HG03025 (cell line): ENCODE data around the gene GRIN3B.
A peak's percentile ranks its signal among the peaks of the same experiment; 100 is the strongest.
"Not testable (repeated sequence)": the region's sequence is repeated elsewhere in the genome, so short reads cannot be mapped to it uniquely, and the experiment has no call there.

Experiments
- ATAC-seq: cut with Tn5 transposase; IDR thresholded peaks from one replicate; pipeline ENCODE4 v1.9.1; 2021; ENCODE audit warnings: mild to moderate bottlenecking, moderate library complexity; ENCODE audit not compliant: unreplicated experiment, low FRiP score

Gene GRIN3B

DNA sequence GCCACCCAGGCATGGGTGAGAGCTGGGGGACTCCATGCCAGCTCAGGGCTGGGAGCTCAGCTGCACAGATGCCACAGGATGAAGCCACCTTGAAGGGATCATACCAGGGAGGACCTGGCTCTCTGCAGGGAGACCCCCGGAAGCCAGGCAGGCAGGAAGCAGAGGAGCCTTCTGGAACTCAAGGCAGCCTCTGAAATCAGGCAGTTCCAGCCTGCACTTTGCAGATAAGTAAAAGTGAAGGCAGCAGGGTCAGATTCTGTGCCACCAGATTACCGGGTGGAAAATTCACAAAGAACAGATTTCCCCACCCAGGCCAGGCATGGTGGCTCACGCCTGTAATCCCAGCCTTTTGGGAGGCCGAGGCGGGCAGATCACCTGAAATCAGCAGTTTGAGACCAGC, 18.2 kb downstream of the GRIN3B start:
- no peak for ATAC-seq

DNA sequence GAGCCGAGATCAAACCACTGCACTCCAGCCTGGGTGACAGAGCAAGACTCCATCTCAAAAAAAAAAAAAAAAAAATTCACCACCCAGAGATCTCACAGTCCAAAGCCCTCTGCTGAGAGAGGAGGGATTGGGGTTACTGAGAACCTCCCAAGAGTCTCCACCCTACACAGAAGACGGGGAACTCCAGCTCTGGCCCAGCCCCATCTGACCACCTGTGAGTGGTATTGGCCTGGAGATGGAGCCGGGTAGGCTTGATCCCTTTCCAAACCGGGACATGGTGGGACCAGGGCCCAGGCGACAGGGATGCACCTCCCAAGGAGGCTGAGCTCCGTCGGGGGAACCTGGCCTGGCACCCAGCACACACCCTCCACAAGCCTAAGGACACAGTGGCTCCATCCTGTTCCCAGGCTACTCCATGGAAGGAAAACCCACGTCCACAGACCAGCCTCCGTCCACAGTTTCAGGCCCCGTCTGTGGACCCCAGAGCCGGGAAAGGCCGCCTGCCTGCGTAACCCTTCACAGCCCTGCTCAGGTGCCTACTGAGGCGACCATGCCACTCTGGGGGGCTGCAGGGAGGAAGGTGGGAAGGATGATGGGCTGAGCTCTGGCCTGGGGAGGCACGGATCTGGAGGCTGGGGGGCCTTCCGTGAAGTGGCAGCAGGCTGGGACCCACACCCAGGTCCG, 18.9 kb downstream of the GRIN3B start:
- no peak for ATAC-seq

DNA sequence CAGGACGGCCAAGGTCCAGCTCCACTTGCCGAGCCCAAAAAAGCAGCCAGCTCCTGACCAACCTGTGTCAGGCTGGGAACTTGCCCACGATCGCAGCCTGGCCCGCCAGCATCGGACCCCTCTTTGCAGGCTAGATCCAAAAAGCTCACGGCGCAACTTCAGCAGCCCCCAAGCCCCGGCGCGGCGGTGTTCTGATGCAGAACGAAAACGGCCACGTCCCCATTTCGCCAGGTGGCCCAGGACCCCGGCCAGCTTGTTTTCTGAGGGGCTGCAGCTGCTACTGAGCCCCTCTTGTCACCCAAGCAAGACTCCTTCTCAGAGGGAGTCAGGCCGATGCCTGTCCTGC, 19.4 kb downstream of the GRIN3B start:
- ATAC-seq, result no peak

DNA sequence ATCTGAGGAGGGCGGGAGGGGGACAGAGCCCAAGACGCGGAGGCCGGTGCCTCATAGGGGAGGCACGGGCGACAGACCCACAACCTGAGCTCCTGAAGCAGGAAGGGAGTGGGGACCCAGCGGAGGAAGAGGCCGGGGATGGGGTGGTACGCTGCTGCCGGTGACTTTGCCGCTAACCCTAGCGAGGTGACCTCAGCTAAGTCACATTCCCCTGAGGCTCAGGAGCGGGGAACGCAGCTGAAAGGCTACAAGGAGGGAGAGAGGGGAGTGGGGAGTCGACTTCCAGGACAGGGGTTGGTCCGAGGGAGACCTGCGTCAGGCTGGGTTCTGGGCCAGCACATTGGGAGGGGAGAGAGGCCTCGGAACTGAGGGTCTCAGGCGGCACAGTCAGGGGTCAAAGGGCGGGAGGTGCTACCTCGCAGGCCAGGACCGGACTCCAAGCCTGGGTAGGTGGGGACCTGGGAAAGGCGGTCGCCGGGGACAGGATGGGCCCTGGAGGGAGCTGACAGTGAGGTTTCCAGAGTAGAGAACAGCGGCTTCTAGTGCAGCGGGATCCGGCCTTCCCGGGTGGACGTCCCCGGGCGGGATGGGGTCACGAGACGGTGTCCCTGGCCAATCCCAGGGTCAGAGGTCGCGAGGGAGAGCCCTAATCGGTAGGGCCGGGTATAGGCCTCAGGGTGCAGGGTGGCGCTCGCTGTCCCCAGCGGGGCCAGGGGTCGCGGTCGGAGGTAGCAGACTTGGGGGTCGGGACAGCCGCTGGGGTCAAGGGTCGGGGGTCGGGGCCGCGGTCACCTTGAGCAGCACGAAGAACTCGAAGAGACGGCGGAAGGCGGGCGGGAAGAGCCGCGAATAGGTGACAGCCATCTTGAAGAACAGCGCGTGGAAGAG, 20.0 kb downstream of the GRIN3B start:
- no peak for ATAC-seq

DNA sequence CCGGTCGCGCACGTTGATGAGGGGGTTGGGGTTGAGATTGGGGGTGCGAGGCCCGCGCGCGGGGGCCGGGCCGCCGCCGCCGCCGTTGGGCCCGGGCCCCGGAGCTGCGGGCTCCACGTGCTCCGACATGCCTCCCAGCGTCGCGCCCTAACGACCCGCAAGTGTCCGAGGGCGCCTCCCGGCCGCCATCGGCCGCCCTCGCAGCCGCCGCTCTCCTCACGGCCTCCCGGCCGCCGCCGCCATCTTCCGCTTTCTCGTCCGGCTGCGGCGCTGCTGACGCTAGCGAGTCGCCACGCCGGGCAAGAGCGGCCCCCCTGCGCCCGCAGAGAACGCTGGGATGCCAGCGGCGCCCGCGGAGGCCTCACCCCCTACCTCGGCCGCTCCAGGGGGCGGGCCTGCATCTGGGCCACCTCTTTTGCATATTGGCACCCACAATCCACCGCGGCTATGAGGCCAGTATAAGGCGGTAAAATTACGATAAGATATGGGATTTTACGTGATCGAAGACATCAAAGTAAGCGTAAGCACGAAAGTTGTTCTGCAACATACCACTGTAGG, 20.7 kb downstream of the GRIN3B start, which contains the start of gene TMEM259:
TMEM259 (minus strand) TSS at position 256 of the 558 bp plus-strand sequence; CDS start at position 129, 127 bp downstream.
- ATAC-seq, result peak; percentile 61

DNA sequence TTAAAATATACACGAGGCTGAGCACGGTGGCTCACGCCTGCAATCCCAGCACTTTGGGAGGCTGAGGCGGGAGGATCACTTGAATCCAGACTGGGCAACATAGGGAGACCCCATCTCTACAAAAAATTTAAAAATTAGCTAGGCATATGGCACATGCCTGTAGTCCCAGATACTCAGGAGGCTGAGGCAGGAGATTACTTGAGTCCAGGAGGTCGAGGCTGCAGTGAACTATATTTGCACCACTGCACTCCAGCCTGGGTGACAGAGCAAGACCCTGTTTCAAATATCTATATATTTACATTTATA, 23.6 kb downstream of the GRIN3B start:
- ATAC-seq, result not testable (repeated sequence)

GRCh38 chr19:1025080-1025479, 24.9 kb downstream of the GRIN3B start:
- not testable (repeated sequence) for ATAC-seq

DNA sequence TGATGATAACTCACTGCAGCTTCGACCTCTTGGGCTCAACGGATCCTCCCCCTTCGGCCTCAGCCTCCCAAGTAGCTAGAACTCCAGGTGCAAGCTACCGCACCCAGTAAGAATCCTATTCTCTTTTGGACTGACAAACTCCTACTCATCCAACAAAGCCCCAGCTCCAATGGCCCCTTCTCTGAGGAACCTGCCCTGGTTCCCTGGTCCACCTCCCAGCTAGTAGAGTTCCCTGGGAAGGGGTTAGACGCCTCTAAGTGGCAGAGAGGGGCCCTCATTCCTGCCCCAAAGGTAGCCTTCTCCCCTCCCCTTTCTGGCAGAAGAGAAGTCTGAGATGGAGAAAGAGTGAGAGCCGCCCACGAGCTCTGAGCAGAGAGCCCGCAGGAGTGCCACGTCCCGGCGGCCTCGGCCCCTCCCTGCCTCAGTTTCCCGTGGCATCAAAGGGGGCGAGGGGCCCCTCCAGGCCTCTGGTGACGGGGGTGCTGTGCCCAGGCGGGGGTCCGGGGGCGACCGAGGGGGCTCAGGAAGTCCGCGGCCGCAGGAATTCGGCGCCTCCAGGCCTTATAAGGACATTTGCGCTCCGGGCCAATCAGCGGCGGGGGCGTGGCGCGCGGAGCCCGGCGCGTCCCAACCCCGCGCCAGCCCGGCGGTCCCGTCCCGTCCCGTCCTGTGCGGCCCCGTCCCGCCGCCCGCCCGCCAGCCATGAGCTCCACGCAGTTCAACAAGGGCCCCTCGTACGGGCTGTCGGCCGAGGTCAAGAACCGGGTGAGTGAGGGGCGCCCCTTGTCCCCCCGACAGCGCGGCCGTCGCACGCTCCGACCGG, 26.0 kb downstream of the GRIN3B start, which contains the start of gene CNN2:
CNN2 (plus strand) TSS at position 649 of the 823 bp plus-strand sequence; CDS start at position 703, 54 bp downstream.
- no peak for ATAC-seq

DNA sequence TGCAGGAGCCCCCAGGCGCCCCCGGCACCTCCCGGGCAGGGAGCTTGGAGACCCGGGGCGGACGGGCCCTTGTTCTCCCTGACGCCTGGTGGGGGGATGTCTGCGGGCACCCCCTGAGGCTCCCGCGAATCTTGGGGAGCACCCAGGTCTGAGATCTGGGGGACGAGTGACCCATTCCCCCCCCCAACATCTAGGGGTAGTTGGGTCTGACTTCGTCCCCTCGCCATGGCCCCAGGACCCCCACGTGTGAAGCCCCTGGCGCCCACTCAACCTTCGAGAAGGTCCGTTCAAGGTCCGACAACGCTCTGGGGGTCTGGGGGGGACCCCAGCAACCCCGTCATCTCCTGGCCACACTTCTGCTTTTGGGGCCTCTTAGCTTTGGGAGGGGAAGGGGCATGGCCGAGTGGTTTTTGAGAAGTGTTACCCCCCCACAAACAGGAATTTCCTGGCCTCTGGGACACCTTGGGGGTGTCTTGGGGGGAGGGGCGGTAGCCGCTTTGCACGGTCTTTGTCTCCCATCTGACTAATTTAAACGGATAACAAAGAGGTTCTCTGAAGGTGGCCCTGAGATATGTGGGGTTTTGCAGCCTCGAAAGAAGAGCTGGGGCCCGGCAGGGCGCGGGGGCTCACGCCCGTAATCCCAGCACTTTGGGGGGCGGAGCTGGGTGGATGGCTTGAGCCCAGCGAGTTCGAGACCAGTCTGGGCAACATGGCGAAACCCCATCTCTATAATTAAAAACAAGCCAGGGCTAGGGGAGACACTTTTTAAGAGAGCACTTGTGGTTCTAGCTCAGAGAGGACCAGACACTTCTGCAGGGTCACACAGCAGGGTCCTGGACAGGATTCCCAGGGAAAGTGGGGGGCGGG, 26.8 kb downstream of the GRIN3B start:
- no peak for ATAC-seq

DNA sequence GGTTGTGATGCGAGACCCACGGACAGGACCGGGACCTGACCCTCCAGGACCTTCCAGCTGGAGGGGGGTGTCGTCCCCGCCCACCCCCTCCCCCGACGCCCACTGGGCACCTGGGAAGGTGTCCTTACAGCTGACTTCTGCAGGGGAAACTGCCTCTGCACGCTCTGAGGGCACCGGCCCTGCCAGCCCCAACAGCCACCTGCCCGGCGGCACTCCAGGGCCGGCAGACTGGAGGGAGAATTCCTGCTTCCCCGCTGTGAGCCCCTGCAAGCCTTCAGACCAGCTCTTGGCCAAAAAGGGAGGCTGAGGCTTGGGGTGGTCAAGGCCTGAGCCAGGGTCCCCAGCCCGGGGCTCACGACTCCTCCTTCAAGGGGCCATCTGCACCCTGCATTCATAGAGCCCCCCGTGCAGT, 27.4 kb downstream of the GRIN3B start:
- ATAC-seq, result no peak

DNA sequence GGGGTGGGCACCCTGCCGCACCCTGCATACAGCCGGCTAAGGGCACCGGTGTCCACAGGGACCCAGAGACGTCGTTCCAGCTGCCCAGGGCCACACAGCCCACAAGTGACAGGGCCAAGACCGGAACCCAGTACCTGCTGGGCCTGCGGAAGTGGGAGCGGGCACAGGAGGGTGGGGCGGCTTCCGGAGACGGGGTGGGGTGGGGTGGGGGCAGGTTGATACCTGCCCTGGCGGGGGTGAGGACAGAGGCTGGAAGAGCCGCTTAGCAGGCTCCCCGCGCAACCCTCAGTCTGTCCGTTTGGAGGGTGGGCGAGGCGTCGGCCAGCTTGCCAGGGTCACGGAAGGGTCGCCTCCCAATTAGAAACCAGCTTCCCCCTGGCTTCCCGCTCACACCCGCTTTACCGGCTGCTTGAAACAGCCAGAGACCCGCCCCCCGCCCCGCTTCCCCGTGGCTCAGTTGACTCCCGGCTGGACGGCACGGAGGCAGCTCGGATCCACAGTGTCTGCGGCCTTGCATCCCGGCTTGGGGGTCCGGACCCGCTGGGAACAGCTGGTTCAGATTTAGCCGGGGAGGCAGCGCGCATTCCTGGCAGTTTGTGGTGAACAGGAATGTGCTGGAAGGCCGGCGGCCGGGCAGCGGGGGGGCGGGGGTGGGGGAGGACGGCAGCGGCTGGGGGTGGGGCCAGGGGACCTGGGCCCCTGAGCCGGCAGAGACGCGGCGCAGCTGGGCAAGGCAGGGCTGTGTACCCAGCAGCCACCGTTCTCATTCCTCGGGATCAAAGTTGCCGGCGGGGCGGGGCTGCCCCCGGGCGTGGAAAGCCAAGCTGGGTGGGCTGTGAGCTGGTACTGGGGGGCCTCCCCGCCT, 28.1 kb downstream of the GRIN3B start:
- ATAC-seq, result no peak

GRCh38 chr19:1032264-1032867, 32.1 kb downstream of the GRIN3B start:
- ATAC-seq, result no peak

- ATAC-seq, result no peak
Measured at GRCh38 chr19:1035998-1036621, 35.9 kb downstream of the GRIN3B start.

GRCh38 chr19:1037621-1038064, 37.4 kb downstream of the GRIN3B start:
- no peak for ATAC-seq

DNA sequence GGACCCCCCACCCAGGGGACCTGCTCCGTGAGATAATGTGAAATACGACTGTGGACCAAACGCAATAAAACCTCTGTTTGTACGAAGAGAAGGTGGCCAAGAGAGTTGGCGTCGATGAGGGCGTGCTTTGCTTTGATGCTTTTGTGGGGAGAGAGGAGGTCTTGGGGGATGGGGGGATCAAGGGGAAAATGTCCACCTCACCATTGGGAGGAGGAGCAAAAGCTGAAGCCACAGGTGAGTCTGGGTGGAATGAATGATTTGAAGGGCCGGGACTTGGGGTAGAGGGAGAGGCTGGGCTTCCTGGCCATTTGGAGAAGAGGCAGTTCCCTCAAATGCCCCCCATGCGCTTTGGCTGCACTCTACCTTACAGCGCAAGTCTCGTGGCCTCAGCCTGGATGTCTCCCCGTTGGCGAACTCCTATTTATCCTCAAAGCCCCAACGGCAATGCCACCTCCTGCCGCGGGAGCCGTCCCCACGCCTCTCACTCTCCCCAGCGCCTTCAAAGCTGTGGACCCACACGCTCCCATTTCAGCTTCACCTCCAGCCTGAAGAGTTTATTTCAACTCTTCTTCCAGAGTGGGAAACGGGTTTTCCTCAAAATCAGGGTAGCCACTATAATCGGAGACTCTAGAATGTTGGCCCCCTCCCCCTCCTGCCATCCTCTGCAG, 38.9 kb downstream of the GRIN3B start:
- ATAC-seq, result no peak

DNA sequence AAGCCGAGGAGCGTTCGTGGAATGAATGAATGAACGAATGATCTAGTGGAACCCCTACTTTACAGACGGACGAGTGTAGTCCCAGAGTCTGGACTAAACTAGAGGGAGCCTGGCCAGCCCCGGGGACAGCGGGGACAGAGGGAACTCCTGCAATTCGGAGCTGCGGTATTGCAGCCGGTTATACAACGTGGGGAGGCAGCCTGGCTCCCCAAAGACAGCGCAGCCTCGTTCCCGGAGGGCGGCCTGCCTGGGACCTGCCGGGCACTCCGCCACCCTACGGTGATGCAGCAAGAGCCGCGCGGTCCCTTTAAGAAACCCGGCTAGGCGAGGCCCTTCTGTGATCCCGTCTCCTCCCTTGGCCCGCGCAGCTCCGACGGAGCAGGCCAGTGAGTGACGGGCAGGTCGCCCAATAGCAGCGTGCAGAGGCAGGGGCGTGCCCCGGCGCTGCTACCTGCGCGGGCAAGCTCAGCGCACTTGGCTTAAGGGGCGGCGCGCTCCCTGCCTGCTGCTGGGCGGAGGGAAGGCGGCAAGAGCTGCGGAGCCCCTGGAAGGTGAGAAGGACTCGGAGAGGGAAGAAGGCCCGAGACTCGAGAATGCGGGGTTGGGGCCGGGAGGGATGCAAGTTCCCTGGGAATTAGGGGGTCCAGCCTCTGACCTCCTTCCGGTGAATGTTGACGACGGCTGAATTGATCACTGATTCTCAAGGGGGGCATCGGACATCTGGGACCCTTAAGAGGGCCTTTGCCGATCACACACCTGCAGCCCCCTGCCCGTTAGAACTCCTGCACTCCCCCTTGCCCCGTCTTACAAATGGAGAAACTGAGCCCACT, 39.6 kb downstream of the GRIN3B start, which contains the start of gene ABCA7:
ABCA7 (plus strand) TSS at position 462 of the 830 bp plus-strand sequence. CDS start 1,255 bp downstream, outside the sequence.
- peak; percentile 61 for ATAC-seq
